Astrocyte (in vitro differentiated cells and primary cell): ENCODE results near the gene CST8.

Experiments used
- EZH2 ChIP-seq: IDR thresholded peaks from 2 replicates; pipeline ENCODE4 v1.6.1; 2012; ENCODE audit warnings: mild to moderate bottlenecking, low read length, inconsistent platforms; ENCODE audit not compliant: insufficient read depth
- TF ChIP-seq, protein P1 (sequence below): IDR thresholded peaks from 2 replicates; pipeline ENCODE4 v1.5.1; 2011; ENCODE audit warnings: low read depth, mild to moderate bottlenecking, inconsistent platforms, low read length, moderate library complexity; ENCODE audit not compliant: insufficient read depth

DNA sequence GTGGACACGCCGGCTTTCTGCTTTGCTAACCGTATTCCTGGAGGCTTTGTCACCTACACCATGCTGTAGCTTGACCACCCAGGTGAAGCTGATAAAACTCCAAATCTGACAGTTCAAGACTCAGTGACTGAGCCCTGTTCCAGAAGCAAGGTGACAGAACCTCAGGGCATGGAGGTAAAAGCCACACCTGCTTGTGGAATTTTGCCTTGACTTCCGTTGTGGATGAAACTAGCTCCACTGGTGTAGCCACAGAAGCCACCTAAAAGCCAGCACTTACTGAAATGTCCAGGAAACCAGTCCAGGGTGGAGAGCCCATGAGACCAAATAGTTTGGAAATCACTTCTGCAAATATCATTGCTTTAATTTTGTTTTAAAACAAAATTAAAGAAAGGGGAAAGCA, 11.0 kb downstream of the CST8 start:
- TF ChIP-seq, protein P1, sequence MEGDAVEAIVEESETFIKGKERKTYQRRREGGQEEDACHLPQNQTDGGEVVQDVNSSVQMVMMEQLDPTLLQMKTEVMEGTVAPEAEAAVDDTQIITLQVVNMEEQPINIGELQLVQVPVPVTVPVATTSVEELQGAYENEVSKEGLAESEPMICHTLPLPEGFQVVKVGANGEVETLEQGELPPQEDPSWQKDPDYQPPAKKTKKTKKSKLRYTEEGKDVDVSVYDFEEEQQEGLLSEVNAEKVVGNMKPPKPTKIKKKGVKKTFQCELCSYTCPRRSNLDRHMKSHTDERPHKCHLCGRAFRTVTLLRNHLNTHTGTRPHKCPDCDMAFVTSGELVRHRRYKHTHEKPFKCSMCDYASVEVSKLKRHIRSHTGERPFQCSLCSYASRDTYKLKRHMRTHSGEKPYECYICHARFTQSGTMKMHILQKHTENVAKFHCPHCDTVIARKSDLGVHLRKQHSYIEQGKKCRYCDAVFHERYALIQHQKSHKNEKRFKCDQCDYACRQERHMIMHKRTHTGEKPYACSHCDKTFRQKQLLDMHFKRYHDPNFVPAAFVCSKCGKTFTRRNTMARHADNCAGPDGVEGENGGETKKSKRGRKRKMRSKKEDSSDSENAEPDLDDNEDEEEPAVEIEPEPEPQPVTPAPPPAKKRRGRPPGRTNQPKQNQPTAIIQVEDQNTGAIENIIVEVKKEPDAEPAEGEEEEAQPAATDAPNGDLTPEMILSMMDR = no peak
- TF ChIP-seq EZH2 = no peak
